ENCODE data around the gene GPR75.
"Not testable (repeated sequence)": the region's sequence is repeated elsewhere in the genome, so short reads cannot be mapped to it uniquely, and the experiment has no call there.

Gene GPR75

GRCh38 chr2:53851052-53851757 lies 8.6 kb downstream of the GPR75 start:
- DNase-seq, result not testable (repeated sequence)

DNA sequence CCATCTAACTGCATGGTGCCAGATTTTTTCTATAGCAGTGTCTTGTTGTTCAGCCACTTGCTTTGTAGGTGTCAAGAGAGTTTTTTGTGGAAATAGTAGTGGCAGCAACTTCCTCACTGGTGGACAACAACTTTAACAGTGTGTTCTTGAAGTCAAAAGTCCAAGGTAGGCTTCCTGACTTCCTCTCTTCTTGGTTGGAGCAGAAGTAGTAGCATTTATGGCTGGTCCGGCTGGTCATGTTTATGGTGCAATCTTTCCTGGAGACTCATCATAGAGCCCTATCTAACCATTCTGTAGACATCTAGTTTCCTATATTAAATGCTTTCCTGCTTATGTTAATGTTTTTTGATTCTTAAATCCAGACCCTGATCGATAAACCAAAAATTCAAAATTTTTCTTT lies 11.7 kb downstream of the GPR75 start:
- no peak for DNase-seq

- no peak for DNase-seq
These were observed 16.2 kb downstream of the GPR75 start for GRCh38 chr2:53843595-53843994.

- DNase-seq, result no peak
These were observed 16.9 kb downstream of the GPR75 start for GRCh38 chr2:53842891-53843290.

- not testable (repeated sequence) for DNase-seq
These were observed 18.1 kb downstream of the GPR75 start for GRCh38 chr2:53841651-53842050.

GRCh38 chr2:53840580-53840979 lies 19.2 kb downstream of the GPR75 start:
- DNase-seq, result no peak

GRCh38 chr2:53829980-53830290 lies 29.8 kb downstream of the GPR75 start:
- not testable (repeated sequence) for DNase-seq

- peak in 1 of 2 experiments; percentile 32 for DNase-seq
These were observed 30.3 kb downstream of the GPR75 start for GRCh38 chr2:53829273-53829979.

DNA sequence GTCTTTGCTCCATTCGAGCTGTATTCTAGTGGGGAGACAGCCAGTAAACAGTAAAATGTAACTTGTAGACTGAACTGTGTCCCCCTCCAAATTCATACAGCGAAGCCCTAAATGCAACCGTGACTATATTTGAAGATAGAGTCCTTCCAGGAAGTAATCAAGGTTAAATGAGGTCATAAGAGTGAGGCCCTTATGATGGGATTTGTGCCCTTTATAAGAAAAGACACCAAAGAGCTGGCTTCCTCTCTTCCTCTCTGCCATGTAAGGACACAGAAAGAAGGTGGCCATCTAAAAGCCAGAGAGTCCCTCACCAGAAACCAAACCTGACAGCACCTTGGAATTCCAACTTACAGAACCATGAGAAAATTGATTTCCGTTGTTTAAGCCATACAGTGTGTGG lies 31.4 kb downstream of the GPR75 start:
- no peak for DNase-seq

GRCh38 chr2:53827398-53828175 lies 32.2 kb downstream of the GPR75 start:
- no peak for DNase-seq

- no peak for DNase-seq
These were observed 33.0 kb downstream of the GPR75 start for GRCh38 chr2:53826587-53827397.

GRCh38 chr2:53826030-53826410 lies 33.7 kb downstream of the GPR75 start:
- no peak for DNase-seq

DNA sequence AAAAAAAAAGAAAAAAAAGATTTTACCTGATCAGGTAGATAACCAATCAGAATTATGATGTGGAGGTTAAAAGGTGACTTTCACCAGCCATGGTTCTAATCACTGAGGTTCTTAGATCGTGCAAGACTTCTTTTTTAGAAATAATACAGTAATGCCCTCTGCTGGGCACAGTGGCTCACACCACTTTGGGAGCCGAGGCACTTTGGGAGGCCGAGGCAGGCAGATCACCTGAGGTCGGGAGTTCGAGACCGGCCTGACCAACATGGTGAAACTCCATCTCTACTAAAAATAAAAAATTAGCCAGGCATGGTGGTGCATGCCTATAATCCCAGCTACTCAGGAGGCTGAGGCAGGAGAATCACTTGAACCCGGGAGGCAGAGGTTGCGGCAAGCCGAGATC lies 36.1 kb downstream of the GPR75 start:
- DNase-seq, result not testable (repeated sequence)

DNA sequence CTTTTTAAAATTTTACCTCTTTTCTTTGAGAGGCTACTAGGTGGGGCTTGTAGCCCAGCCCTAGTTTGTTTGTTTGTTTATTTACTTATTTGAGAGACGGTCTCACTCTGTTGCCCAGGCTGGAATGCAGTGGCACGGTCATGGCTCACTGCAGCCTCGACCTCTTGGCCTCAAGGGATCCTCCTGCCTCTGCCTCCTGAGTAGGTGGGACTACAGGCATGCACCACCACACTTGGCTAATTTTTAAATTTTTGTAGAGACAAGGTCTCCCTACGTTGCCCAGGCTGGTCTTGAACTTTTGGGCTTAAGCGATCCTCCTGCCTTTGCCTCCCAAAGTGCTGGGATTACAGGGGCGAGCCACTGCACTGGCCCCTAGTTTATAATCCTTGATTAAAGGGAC lies 38.0 kb downstream of the GPR75 start:
- DNase-seq, result no peak

DNA sequence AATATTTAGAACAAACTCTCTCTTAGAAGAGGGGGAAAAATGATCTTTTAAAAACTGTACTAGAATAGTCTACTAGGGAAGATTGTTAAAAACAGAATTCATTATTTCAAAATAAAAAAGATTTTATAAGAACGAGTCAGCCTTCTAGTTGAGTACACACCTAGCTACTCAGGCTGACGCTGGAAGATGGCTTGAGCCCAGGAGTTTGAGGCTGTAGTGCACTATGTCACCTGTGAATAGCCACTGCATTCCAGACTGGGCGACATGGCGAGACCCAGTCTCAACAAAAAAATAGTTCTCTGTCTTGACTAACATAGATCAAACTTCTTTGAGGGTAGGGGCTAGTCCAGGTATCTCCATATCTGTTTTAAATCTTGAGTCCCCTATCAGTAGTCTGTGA lies 39.1 kb downstream of the GPR75 start:
- DNase-seq, result no peak

DNA sequence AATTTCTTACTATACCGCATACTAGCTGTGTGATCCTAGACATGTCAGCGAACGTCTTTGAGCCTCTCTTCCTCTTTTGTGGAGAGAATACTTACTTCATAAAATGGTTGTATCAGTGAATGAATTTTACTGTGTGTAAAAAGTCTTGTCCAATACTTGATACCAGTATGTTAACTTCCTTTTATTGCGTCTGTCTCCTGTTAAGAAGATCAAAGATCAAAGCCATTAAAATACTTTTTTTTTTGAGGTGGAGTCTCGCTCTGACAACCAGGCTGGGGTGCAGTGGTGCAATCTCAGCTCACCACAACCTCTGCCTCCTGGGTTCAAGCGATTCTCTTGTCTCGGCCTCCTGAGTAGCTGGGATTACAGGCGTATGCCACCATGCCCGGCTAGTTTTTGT lies 39.7 kb downstream of the GPR75 start:
- no peak for DNase-seq

DNA sequence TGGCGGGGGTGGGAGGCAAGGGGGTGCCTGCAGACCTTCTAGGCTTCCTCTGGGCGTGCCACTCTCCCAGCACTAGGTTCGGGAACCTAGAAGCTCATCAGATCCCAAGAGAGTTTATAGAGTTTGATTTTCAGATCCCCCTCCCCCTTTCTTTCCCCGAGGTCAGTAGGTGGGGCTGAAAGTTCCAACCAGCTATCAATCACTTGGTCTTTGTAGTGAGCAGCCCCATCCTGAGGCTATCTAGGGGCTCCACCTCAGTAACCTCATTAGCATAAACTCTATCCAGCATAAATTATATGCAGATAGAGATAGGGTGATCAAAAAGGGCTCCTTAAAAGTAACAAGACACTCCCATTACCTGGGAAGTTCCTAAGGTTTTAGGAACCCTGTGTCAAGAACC lies 40.1 kb downstream of the GPR75 start:
- no peak for DNase-seq

DNA sequence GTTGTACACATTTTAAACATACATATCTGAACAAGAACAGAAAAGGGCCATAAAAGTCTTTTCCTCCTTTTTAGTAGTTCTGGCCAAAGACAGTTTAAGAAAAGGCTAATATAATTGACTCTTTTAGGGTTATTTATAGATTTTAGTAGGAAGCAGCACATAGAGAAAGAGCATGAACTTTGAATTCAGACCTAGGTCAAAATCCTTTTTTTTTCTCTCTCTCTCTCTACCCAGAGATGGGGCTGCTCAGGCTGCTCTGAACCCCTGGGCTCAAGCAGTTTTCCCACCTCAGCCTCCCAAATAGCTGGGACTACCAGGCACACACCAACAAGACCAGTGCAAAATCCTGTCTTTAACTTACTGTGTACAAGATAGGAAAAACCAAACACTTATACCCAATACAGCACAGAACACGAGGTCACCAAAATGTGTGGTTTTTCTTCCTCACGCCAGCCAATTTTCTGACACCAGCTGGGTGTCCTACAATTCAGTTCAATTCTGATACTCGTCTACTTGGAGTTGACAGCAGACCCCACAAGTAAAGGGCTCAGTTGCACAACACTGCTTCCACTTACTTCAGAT lies 40.8 kb downstream of the GPR75 start:
- no peak for DNase-seq

- DNase-seq, result no peak
These were observed 46.6 kb downstream of the GPR75 start for GRCh38 chr2:53813151-53813550.

GRCh38 chr2:53811601-53812000 lies 48.2 kb downstream of the GPR75 start:
- no peak for DNase-seq
